Left lung (tissue), 10 donors: ENCODE data around the gene RSL24D1. TPM values are rescaled to one million over a fixed set of nuclear protein-coding genes. Genes with fewer than 3 reads are reported as not detected.
A peak's percentile ranks its signal among the peaks of the same experiment; 100 is the strongest.

ENCODE experiments used
- ATAC-seq: fragments of 200-7000 bp; cut with Tn5 transposase; one replicate; pipeline ENCODE4 v1.9.1; 2020; ENCODE audit warnings: moderate library complexity
- DNase-seq, 4 donors: peaks; one replicate each; pipeline ENCODE4 v3.0.0-alpha.2; 2013 to 2020
- H3K27ac ChIP-seq, 2 donors: fragments of 200-600 bp; sonication (generic) in 1 of 2; one replicate each; pipeline versions ENCODE4 v1.5.0 to v1.8.0; 2020 to 2021
- H3K27me3 ChIP-seq, 2 donors: fragments of 200-600 bp; sonication (generic) in 1 of 2; one replicate each; pipeline versions ENCODE4 v1.5.0 to v1.8.0; 2020 to 2021
- H3K36me3 ChIP-seq, 2 donors: fragments of 200-600 bp; sonication (generic) in 1 of 2; one replicate each; pipeline versions ENCODE4 v1.5.0 to v1.8.0; 2020 to 2021
- H3K4me1 ChIP-seq, 2 donors: fragments of 200-600 bp; one replicate each; pipeline ENCODE4 v1.8.0; 2021
- H3K4me3 ChIP-seq, 2 donors: fragments of 200-600 bp; sonication (generic) in 1 of 2; one replicate each; pipeline versions ENCODE4 v1.5.0 to v1.8.0; 2020 to 2021; ENCODE audit warnings: mild to moderate bottlenecking in 1 of 2
- H3K9me3 ChIP-seq, 2 donors: fragments of 200-600 bp; sonication (generic) in 1 of 2; one replicate each; pipeline versions ENCODE4 v1.5.0 to v1.8.0; 2020 to 2021
- intact Hi-C, 2 donors: fragments of 100-400 bp; cut with DNase I; formaldehyde crosslinking; loops; one replicate each; pipeline versions ENCODE4 v1.11.2 to v1.14.2; 2022
- polyA plus RNA-seq, 6 donors: library from polyadenylated mRNA; unstranded; fragments of 120-200 nt; gene quantifications; one replicate each; pipeline ENCODE4 v1.2.1, GENCODE V29; 2013; ENCODE audit not compliant: insufficient read length in 6 of 6
- total RNA-seq, 2 donors: library from RNA; stranded (reverse); fragmentation: NEBNext Ultra II Directional; extraction: Animal tissue kit (Norgen Biotek cat#: 25700); gene quantifications; one replicate each; pipeline ENCODE4 v1.2.1, GENCODE V29; 2021
- TF ChIP-seq, protein P1 (sequence below), 2 donors: fragments of 200-600 bp; sonication (generic) in 1 of 2; IDR thresholded peaks; one replicate each; pipeline versions ENCODE4 v1.5.0 to v1.8.0; 2021; ENCODE audit warnings: antibody characterized with exemption in 2 of 2
- donor health status: DM: no; HTN: yes; CAD: no.
- donor health status: DM: no; HTN: no; CAD: no.

The RSL24D1 gene
- total and polyA plus RNA-seq, 8 donors: 43.5 to 155 (median 128) TPM

DNA sequence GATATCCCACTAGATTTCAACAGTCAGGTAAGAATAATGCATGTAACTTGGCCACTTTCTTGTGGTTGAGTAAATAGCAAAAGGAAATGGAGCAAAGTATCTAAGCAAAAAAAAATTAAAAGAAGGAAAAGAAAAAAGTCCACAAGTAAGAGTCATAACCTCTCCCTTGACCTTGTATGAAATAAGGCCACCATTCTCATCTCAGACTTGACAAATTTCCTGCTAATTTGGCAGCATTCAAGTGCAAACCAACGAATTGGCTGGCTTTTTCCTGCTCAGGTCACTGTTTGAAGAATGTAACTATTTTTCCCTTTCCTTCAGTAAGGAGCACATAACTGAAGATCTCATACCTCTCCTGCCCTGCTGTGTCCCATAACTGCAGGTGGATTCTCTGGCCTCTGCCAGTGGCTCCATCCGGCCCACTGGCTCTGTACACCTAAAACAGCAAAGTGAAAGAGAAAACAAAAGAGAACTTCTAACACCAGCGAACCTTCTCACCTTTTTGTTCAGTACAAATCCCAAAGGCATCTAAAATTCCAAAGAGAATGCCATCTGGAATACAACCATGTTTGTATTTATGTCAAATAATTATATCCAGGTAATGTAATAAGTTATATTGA, 33.4 kb upstream of the RSL24D1 start:
- intact Hi-C loops: no loop called here
- peaks cover 0 to 68% of the 10 kb centered on the region in 2 donors for H3K36me3 ChIP-seq
- no peaks in the 10 kb centered on the region for H3K9me3 ChIP-seq
- TF ChIP-seq, protein P1, sequence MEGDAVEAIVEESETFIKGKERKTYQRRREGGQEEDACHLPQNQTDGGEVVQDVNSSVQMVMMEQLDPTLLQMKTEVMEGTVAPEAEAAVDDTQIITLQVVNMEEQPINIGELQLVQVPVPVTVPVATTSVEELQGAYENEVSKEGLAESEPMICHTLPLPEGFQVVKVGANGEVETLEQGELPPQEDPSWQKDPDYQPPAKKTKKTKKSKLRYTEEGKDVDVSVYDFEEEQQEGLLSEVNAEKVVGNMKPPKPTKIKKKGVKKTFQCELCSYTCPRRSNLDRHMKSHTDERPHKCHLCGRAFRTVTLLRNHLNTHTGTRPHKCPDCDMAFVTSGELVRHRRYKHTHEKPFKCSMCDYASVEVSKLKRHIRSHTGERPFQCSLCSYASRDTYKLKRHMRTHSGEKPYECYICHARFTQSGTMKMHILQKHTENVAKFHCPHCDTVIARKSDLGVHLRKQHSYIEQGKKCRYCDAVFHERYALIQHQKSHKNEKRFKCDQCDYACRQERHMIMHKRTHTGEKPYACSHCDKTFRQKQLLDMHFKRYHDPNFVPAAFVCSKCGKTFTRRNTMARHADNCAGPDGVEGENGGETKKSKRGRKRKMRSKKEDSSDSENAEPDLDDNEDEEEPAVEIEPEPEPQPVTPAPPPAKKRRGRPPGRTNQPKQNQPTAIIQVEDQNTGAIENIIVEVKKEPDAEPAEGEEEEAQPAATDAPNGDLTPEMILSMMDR (IDR thresholded peaks at IDR 0.05): no peak
- no peaks in the 10 kb centered on the region for H3K27me3 ChIP-seq
- peaks cover 3 to 19% of the 10 kb centered on the region in 2 donors for H3K4me1 ChIP-seq
- peak overlapping the region in 1 of 2 donors; percentile 53 for H3K27ac ChIP-seq
- DNase-seq (no peak), ATAC-seq (peak; percentile 43)
- no peak overlapping the region for H3K4me3 ChIP-seq

DNA sequence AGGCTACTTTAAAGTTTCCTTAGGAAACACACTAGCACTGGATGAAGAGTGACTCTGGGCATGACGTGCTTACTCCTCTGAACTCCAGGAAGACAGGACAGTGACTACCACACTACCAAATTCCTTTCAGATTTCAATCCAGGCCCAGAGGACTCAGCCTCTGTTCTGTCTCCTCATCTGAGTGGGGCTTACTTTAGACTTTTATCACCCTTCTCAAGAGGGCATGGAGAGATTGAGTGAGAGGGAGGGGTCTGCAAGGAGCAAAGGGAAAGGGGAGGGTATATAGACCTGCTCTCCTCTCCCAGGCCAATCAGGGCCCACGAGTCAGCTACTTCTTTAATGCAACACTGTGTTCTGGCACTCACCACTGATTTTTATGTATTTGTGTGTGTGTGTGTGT, 29.4 kb upstream of the RSL24D1 start:
- DNase-seq (no peak), ATAC-seq (no peak)
- H3K4me3 ChIP-seq: no peak overlapping the region
- TF ChIP-seq, protein P1 (IDR thresholded peaks at IDR 0.05): no peak
- peaks cover 0 to 46% of the 10 kb centered on the region in 2 donors for H3K36me3 ChIP-seq
- H3K9me3 ChIP-seq: no peaks in the 10 kb centered on the region
- no peaks in the 10 kb centered on the region for H3K27me3 ChIP-seq
- intact Hi-C loops: no loop called here
- H3K27ac ChIP-seq: peak overlapping the region in 1 of 2 donors; percentile 93
- H3K4me1 ChIP-seq: peaks cover 10 to 54% of the 10 kb centered on the region in 2 donors

DNA sequence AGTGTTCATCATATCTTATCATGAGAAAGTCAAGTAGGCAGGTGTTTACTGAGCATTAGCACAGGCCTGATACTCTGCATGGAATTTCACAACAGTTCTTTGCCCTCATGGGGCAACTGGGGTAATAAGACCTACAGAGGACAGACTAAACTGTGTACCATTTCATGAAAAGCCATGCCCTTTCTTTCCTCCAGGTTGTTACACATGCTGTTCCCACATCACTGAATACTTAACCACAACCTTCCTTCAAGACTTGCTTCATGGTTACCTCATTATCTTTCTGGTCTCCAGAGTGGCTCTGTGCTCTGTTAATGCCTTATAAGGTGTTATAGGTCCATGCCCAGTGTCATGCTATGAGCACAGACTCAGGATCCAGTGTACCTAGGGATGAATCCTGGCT, 28.2 kb upstream of the RSL24D1 start:
- intact Hi-C loops: no loop called here
- Histone ChIP-seq H3K4me1 (peaks cover 19 to 61% of the 10 kb centered on the region in 2 donors), H3K27me3 (no peaks in the 10 kb centered on the region), H3K27ac (peak overlapping the region; percentile 47 to 93), H3K4me3 (no peak overlapping the region), H3K9me3 (no peaks in the 10 kb centered on the region), H3K36me3 (peaks cover 0 to 41% of the 10 kb centered on the region in 2 donors)
- peak; percentile 29 for ATAC-seq
- DNase-seq: no peak
- TF ChIP-seq, protein P1 (IDR thresholded peaks at IDR 0.05): no peak

DNA sequence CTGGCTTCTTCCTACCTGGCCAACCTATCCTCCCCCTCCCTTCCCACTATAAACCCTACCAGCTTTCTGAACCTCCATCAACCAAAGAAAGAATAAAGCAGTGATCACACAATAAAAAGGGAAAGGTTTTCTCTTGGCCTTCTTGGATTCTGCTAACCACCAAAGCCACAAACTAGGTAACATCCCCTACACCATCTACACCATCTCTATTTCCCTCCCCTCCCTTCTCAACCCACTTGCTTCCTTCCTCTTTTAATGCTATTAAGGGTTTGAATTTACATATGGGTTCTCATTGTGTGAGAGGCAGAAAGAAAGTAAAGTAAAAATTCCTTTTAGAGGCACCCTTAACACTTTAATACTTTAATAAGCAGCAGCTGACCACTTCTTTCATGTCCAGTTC, 25.8 kb upstream of the RSL24D1 start:
- Histone ChIP-seq H3K9me3 (no peaks in the 10 kb centered on the region), H3K27me3 (no peaks in the 10 kb centered on the region), H3K4me1 (peaks cover 19 to 82% of the 10 kb centered on the region in 2 donors), H3K36me3 (peaks cover 0 to 26% of the 10 kb centered on the region in 2 donors), H3K4me3 (no peak overlapping the region), H3K27ac (peak overlapping the region; percentile 91 to 93)
- TF ChIP-seq, protein P1 (IDR thresholded peaks at IDR 0.05): no peak
- intact Hi-C loops: no loop called here
- ATAC-seq: no peak
- no peak for DNase-seq

DNA sequence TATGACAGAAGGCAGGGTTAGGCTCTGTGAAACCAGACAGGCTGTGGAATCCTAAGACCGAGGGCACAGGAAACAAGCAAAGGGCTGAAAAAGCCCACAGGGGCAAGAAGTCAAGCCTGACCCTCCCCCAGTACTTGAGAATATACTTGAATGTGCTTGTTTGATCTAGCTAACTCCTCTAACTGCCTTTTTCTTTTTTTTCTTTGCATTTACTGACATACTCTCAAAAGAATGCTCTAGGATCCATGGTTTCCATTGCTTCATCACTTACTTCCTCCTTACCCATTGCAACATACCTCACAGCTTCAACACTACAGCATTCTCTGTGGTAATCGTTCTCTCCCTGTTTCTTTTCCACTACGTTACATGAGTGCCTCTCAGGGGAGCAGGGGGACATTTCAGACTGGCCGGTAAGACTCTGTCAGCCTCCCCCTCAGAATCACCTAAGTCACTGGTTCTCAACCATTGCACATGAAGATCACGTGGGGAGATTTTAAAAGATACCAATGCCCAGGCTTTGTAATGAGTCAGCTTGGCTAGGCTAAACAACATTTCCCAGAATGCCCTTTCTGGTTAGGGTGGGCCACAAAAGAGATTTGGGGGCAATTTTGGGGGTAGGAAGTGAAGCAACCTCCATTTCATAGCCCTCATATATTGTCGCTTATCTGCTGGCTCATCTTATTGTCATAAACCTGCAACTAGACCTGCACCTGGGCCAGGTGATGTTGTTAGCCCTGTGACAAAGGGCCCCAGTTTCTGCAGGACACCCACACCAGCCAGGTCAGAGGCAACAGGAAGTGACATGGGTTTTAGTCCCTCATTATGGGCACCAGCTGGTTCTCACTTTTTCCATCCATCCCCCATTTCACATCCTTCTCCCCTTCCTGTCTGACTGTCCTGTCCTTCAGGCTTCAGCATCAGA, 24.6 kb upstream of the RSL24D1 start:
- no peaks in the 10 kb centered on the region for H3K27me3 ChIP-seq
- no peaks in the 10 kb centered on the region for H3K9me3 ChIP-seq
- peaks cover 19 to 87% of the 10 kb centered on the region in 2 donors for H3K4me1 ChIP-seq
- intact Hi-C loops: no loop called here
- DNase-seq: peak in 3 of 4 donors; percentile 43 to 92 (median 81)
- H3K27ac ChIP-seq: peak overlapping the region; percentile 91 to 93
- H3K36me3 ChIP-seq: peaks cover 0 to 13% of the 10 kb centered on the region in 2 donors
- TF ChIP-seq, protein P1 (IDR thresholded peaks at IDR 0.05): no peak
- ATAC-seq: peak; percentile 77
- H3K4me3 ChIP-seq: no peak overlapping the region
